Motor neuron (in vitro differentiated cells): ENCODE data around the gene LOXHD1. TPM values are rescaled to one million over a fixed set of nuclear protein-coding genes. Genes with fewer than 3 reads are reported as not detected.
A peak's percentile ranks its signal among the peaks of the same experiment; 100 is the strongest.

Experiments used
- ATAC-seq, 8 experiments: fragments of 200-7000 bp; cut with Tn5 transposase; replicated peaks in 6 of 8; 2 replicates each; pipeline ENCODE4 v1.8.0; 2021; ENCODE audit warnings: mild to moderate bottlenecking in 8 of 8, moderate library complexity in 8 of 8
- H3K27ac ChIP-seq, 2 donors: fragments of 250-450 bp; sonication (Bioruptor Pico); 2 replicates each; pipeline ENCODE4 v1.9.0; 2021; ENCODE audit warnings: antibody characterized with exemption in 2 of 2, mild to moderate bottlenecking in 2 of 2, moderate library complexity in 1 of 2
- H3K4me1 ChIP-seq, 2 donors: fragments of 250-450 bp; sonication (Bioruptor Pico); replicated peaks in 1 of 2; 2 replicates each; pipeline ENCODE4 v1.6.1; 2021; ENCODE audit warnings: antibody characterized with exemption in 2 of 2, mild to moderate bottlenecking in 2 of 2, moderate library complexity in 1 of 2
- H3K4me3 ChIP-seq, 5 donors: fragments of 250-450 bp; sonication (Bioruptor Pico); 2 replicates each; pipeline ENCODE4 v1.9.0; 2021; ENCODE audit warnings: antibody characterized with exemption in 5 of 5, mild to moderate bottlenecking in 5 of 5, moderate library complexity in 4 of 5
- whole genome bisulfite sequencing, 10 experiments: fragments of 450-650 bp; shearing (Covaris generic); methylation state at CpG; one replicate each; pipeline ENCODE4 v1.0.0; 2022; 5-methylcytosine and 5-hydroxymethylcytosine counted together
- in situ Hi-C, 9 experiments: fragments of 400-800 bp; cut with MboI; loops; one replicate each; pipeline ENCODE4 v1.15.0; 2021; ENCODE audit warnings: low sequenced_read_pairs in 9 of 9, low pct_unique_long_range_greater_than_20kb in 2 of 9; ENCODE audit not compliant: unreplicated experiment in 9 of 9
- total RNA-seq, 8 experiments: library from RNA; unstranded; fragments of 300-600 nt; gene quantifications; 2 replicates each; pipeline versions ENCODE4 v1.2.3 to v1.2.4, GENCODE V29; 2022

LOXHD1 gene
- total RNA-seq, 8 experiments from 2014 or later: 0.05 to 0.66 (median 0.18) TPM; not detected in 2

GRCh38 chr18:46471809-46472498 is 185.1 kb downstream of the LOXHD1 start:
- WGBS, 10 experiments: 80 to 100% methylated on average over 1 of the region's 3 CpGs; no CpG with 5 or more reads in 8 of the 10 experiments
- in situ Hi-C loops: no loop called here
- H3K27ac ChIP-seq: no peak overlapping the region
- H3K4me3 ChIP-seq: no peak overlapping the region
- H3K4me1 ChIP-seq: no peaks in the 10 kb centered on the region
- no peak for ATAC-seq

GRCh38 chr18:46470714-46471113 is 186.3 kb downstream of the LOXHD1 start:
- H3K4me3 ChIP-seq: no peak overlapping the region
- WGBS, 10 experiments: 0 to 95% (median 55%) methylated on average over 1 to 3 of the region's 3 CpGs; no CpG with 5 or more reads in 4 of the 10 experiments
- no peak overlapping the region for H3K27ac ChIP-seq
- in situ Hi-C loops: no loop called here
- H3K4me1 ChIP-seq: peaks cover 6% of the 10 kb centered on the region in 2 donors
- no peak for ATAC-seq

GRCh38 chr18:46469186-46469915 is 187.7 kb downstream of the LOXHD1 start:
- Histone ChIP-seq H3K4me3 (no peak overlapping the region), H3K27ac (no peak overlapping the region), H3K4me1 (peaks cover 6% of the 10 kb centered on the region in 2 donors)
- ATAC-seq: peak in 3 of 8 experiments; percentile 13 to 78 (median 41)
- 6 to 100% (median 53%) methylated on average over 1 to 2 of the region's 3 CpGs; no CpG with 5 or more reads in 7 of the 10 experiments for WGBS, 10 experiments
- in situ Hi-C loops: no loop called here

GRCh38 chr18:46468426-46469180 is 188.4 kb downstream of the LOXHD1 start:
- WGBS, 10 experiments: 0 to 97% (median 73%) methylated on average over 1 to 6 of the region's 11 CpGs
- Histone ChIP-seq H3K4me3 (no peak overlapping the region), H3K27ac (no peak overlapping the region), H3K4me1 (peaks cover 6% of the 10 kb centered on the region in 2 donors)
- in situ Hi-C loops: no loop called here
- peak in 1 of 8 experiments; percentile 59 for ATAC-seq

- peak in 7 of 8 experiments; percentile 24 to 91 (median 78) for ATAC-seq
- WGBS, 10 experiments: 0 to 83% (median 43%) methylated on average over 1 to 6 of the region's 9 CpGs; no CpG with 5 or more reads in 2 of the 10 experiments
- no peak overlapping the region for H3K27ac ChIP-seq
- H3K4me1 ChIP-seq: peaks cover 6 to 8% of the 10 kb centered on the region in 2 donors
- in situ Hi-C loops: no loop called here
- H3K4me3 ChIP-seq: no peak overlapping the region
Measured at GRCh38 chr18:46466234-46467160, 190.5 kb downstream of the LOXHD1 start.

GRCh38 chr18:46464926-46465655 is 191.9 kb downstream of the LOXHD1 start:
- in situ Hi-C loops: no loop called here
- no peak for ATAC-seq
- WGBS, 10 experiments: 25 to 100% (median 76%) methylated on average over 1 to 7 of the region's 8 CpGs
- Histone ChIP-seq H3K27ac (no peak overlapping the region), H3K4me3 (no peak overlapping the region), H3K4me1 (peaks cover 6 to 8% of the 10 kb centered on the region in 2 donors)

GRCh38 chr18:46462523-46462922 is 194.5 kb downstream of the LOXHD1 start:
- no peak overlapping the region for H3K4me3 ChIP-seq
- ATAC-seq: peak in 1 of 8 experiments; percentile 16
- 53% methylated on average over 2 of the region's 7 CpGs; no CpG with 5 or more reads in 9 of the 10 experiments for WGBS, 10 experiments
- H3K4me1 ChIP-seq: peaks cover 6 to 8% of the 10 kb centered on the region in 2 donors
- H3K27ac ChIP-seq: no peak overlapping the region
- in situ Hi-C loops: no loop called here

GRCh38 chr18:46461993-46462392 is 195.0 kb downstream of the LOXHD1 start:
- WGBS, 10 experiments: 10% methylated on average over 2 of the region's 6 CpGs; no CpG with 5 or more reads in 9 of the 10 experiments
- Histone ChIP-seq H3K27ac (no peak overlapping the region), H3K4me1 (peaks cover 6 to 8% of the 10 kb centered on the region in 2 donors), H3K4me3 (no peak overlapping the region)
- ATAC-seq: no peak
- in situ Hi-C loops: no loop called here

GRCh38 chr18:46460754-46461153 is 196.3 kb downstream of the LOXHD1 start:
- 60 to 100% (median 78%) methylated on average over 1 to 2 of the region's 5 CpGs; no CpG with 5 or more reads in 6 of the 10 experiments for WGBS, 10 experiments
- Histone ChIP-seq H3K4me1 (peaks cover 0 to 2% of the 10 kb centered on the region in 2 donors), H3K27ac (no peak overlapping the region), H3K4me3 (no peak overlapping the region)
- in situ Hi-C loops: no loop called here
- ATAC-seq: no peak

GRCh38 chr18:46459789-46460455 is 197.1 kb downstream of the LOXHD1 start:
- H3K4me1 ChIP-seq: peaks cover 0 to 2% of the 10 kb centered on the region in 2 donors
- 57 to 84% (median 74%) methylated on average over 1 to 18 of the region's 19 CpGs; no CpG with 5 or more reads in 1 of the 10 experiments for WGBS, 10 experiments
- in situ Hi-C loops: no loop called here
- H3K4me3 ChIP-seq: no peak overlapping the region
- no peak for ATAC-seq
- H3K27ac ChIP-seq: no peak overlapping the region

- H3K4me3 ChIP-seq: no peak overlapping the region
- H3K27ac ChIP-seq: no peak overlapping the region
- in situ Hi-C loops: no loop called here
- peaks cover 0 to 2% of the 10 kb centered on the region in 2 donors for H3K4me1 ChIP-seq
- no peak for ATAC-seq
- 26 to 77% (median 67%) methylated on average over 3 to 6 of the region's 6 CpGs; no CpG with 5 or more reads in 5 of the 10 experiments for WGBS, 10 experiments
Measured at GRCh38 chr18:46458472-46458871, 198.5 kb downstream of the LOXHD1 start.
